Epithelial cell of esophagus (primary cell): ENCODE results near the gene CASS4.

Source experiments
- DNase-seq: peaks from one replicate; pipeline ENCODE4 v3.0.0; 2010; ENCODE audit warnings: low read depth
- H3K4me3 ChIP-seq: 2 replicates; pipeline ENCODE4 v1.5.1; 2011; ENCODE audit warnings: mild to moderate bottlenecking, low read length, control low read depth
- TF ChIP-seq, protein P1 (sequence below): IDR thresholded peaks from 2 replicates; pipeline ENCODE4 v1.5.1; 2011; ENCODE audit warnings: low read depth, mild to moderate bottlenecking, low read length, control low read depth, inconsistent platforms; ENCODE audit not compliant: insufficient read depth; ENCODE audit errors: missing control alignments

Gene CASS4

DNA sequence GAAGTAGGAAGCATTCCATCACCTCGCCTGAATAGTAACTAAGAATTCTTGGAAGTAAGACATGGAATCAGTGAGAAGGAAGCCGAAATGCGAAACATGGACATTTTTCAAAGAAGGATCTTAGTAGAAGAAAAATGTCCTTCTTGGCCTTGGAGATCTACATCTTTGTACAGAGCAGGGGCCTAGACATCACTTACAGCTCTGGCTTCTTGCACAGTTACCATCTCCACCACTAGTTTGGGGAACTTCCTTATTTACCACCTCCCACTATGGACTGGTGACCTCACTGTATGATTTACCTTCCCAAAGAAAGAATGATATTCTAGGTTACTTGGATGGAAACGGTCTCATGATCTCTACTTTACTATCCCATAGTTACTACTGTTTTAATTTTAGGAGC is 15.7 kb downstream of the CASS4 start:
- TF ChIP-seq, protein P1, sequence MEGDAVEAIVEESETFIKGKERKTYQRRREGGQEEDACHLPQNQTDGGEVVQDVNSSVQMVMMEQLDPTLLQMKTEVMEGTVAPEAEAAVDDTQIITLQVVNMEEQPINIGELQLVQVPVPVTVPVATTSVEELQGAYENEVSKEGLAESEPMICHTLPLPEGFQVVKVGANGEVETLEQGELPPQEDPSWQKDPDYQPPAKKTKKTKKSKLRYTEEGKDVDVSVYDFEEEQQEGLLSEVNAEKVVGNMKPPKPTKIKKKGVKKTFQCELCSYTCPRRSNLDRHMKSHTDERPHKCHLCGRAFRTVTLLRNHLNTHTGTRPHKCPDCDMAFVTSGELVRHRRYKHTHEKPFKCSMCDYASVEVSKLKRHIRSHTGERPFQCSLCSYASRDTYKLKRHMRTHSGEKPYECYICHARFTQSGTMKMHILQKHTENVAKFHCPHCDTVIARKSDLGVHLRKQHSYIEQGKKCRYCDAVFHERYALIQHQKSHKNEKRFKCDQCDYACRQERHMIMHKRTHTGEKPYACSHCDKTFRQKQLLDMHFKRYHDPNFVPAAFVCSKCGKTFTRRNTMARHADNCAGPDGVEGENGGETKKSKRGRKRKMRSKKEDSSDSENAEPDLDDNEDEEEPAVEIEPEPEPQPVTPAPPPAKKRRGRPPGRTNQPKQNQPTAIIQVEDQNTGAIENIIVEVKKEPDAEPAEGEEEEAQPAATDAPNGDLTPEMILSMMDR = no peak
- no peak for DNase-seq

DNA sequence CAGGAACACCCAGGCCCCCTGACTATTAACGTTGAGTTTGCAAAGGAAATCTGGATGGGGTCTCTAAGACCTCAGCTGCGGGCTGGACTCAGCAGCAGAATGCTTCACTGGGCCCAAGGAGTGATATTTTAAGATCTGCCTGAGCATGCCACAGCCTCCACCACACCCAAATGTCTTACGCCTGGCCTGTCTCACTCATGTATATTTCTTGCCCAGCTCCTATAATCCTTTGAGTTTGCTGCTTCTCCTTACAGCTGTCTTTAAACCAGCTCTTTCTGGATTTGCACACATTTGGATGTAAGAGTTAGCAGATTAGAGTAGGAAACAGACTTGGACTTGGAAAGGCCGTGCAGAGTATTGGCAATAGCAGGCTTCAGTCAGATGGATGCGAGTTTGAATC is 16.4 kb downstream of the CASS4 start:
- no peak overlapping the region for H3K4me3 ChIP-seq
- TF ChIP-seq, protein P1 = no peak
- peak; percentile 36 for DNase-seq

More for the DNA sequence above, 15.7 kb downstream of the CASS4 start:
- H3K4me3 ChIP-seq = no peak overlapping the region

DNA sequence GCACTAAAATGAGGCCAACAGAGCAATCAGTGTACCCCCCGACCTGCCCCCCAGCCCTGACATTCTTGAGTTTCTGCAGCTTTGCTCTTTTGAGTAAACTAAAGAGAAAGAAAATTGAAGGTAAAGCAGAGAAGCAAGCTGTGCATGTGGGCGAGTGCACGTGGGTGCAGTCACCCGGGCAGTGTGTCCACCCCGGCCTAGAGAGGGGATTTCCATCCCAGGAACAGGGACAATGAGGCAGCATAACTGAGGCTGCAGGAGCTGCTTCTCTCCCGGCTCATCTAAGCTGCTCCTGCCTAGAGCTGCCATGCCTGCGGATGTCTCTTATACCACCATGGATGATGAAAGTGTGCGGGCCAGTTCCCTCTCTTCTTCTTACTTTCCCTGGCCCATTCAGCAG is 16.8 kb downstream of the CASS4 start:
- no peak for DNase-seq
- TF ChIP-seq, protein P1 = no peak
- H3K4me3 ChIP-seq = no peak overlapping the region

DNA sequence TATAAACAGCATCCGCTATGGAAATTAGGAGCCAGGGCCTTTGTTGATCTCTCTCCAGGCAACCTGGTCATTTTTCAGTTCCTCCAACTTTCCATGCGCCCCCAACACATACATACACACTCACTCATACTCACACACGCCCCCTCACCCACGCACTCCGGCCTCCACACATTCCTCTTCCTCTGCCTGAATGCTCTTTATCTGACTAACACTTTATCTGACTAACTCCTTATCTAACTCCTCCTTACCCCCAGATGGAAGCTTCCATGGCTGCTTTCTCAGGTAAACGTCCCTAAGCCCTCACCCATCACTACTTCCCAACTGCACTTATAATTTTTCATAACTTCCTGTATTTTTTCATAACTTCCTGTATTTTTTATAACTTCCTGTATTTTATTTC is 17.4 kb downstream of the CASS4 start:
- TF ChIP-seq, protein P1 = no peak
- peak; percentile 18 for DNase-seq
- no peak overlapping the region for H3K4me3 ChIP-seq

DNA sequence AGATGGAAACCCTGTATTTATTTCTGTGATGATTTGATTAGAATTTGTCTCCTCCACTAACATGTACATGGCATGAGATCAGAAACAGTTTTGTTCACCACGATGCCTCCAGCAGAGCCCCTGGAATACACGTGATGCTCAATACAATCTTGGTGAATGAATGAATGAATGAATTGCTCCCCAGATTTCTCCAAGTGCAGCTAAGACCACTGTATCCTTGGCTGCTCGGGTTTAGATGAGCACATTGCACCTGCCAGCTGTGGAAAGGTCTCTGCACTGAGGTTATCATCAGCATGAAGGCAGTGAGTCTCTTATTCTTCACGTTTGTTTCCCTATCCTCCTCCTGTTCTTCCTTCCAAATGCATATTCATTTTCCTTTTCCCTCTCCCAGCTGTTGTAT is 17.9 kb downstream of the CASS4 start:
- no peak overlapping the region for H3K4me3 ChIP-seq
- TF ChIP-seq, protein P1 = no peak
- DNase-seq = no peak

DNA sequence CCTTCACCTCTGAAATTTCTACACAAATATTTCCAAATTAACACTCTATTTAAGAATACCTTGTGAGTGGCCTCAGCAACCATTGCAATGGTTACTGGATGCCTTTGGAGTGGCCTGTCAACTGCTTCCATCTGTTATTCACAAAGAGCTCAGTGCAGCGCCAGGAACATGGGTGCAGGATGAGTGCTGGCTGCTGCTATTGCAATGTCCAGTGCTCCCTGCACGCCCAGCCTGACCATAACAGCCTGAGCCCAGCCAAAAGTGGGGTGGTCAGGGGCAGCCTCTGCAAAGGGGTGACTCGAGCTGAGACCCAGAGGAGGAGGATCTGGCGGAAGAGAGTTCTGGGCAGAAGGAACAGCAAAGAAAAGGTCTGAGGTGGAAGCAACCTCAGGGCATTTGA is 18.4 kb downstream of the CASS4 start:
- H3K4me3 ChIP-seq = no peak overlapping the region
- TF ChIP-seq, protein P1 = no peak
- DNase-seq = no peak

DNA sequence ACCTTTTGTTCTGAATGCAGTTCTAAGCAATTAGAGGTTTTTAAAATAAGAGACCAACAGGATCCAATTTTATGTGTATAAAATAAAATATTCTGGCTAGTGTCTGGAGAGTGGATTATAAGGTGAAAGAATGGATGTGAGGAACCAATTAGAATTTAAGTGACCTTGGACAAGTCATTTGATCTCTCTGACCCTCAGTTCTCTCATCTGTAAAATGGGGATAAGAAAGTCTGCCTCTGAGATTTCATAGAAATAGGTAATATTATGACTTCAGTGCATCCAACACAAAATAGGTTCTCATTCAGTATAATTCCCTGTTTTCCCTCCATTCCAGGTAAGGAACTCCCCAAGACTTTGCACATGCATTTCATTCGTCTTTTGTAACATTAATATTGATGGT is 18.9 kb downstream of the CASS4 start:
- no peak for DNase-seq
- H3K4me3 ChIP-seq = no peak overlapping the region
- TF ChIP-seq, protein P1 = no peak
